OCI-LY1 (cell line): ENCODE results near the gene HOXA3.

ENCODE experiments used
- CTCF ChIP-seq: fragments of 200-600 bp; sonication (generic), shearing (Covaris generic); IDR thresholded peaks from 2 replicates; pipeline ENCODE4 v1.5.1; 2017; ENCODE audit warnings: mild to moderate bottlenecking, antibody characterized with exemption, low read length, moderate library complexity, mixed read lengths
- EZH2 ChIP-seq: fragments of 200-600 bp; sonication (generic), shearing (Covaris generic); IDR thresholded peaks from 2 replicates; pipeline ENCODE4 v1.8.0; 2017; ENCODE audit warnings: borderline replicate concordance, mixed run types, mild to moderate bottlenecking, antibody characterized with exemption, low read length, moderate library complexity, mixed read lengths

- no peak for TF ChIP-seq CTCF
- no peak for TF ChIP-seq EZH2
Observed at GRCh38 chr7:27144781-27145164, 7.6 kb downstream of the HOXA3 start.
